HUDEP-2 (cell line): ENCODE data around the gene GOLT1B.

Experiments
- DNase-seq, 76 experiments: peaks; one replicate each; lab custom pipeline; 2025; ENCODE audit not compliant: unreplicated experiment in 76 of 76; lab: John Stamatoyannopoulos, UW

The GOLT1B gene

DNA sequence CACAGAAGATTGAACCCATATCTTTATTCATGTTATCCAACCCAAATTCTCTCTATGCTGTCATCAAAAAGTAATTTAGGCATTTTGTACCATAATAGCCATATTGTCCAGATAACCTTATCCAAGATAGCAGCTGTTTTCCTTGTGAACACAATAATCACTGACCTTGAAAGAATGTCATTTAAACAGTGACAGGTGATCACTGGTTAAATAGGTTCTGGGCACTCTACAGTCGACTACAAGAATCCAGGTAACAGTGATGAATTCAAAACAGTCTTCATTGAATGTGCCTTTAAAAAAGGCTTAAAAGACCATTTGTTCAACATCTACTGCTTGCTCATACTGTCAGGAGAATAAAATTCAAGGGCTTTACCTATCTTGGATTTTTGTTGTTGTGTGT lies 20.0 kb downstream of the GOLT1B start:
- DNase-seq, result no peak

DNA sequence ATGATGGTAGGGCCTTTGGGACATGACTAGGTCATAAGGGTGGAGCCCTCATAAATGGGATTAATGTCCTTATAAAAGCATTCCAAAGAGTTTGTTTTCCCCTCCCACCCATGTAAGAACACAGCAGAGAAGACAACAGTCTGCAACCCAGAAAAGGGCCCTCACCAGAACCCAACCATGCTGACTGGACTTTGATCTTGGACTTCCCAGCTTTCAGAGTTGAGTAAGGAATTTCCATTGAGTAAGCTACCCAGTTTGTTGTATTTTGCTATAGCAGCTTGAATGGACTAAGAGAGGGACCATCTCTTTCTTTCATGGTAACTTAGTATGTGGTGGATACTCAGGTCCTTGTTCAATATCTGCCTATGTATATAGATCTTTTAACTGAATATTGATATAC lies 21.6 kb downstream of the GOLT1B start:
- no peak for DNase-seq

DNA sequence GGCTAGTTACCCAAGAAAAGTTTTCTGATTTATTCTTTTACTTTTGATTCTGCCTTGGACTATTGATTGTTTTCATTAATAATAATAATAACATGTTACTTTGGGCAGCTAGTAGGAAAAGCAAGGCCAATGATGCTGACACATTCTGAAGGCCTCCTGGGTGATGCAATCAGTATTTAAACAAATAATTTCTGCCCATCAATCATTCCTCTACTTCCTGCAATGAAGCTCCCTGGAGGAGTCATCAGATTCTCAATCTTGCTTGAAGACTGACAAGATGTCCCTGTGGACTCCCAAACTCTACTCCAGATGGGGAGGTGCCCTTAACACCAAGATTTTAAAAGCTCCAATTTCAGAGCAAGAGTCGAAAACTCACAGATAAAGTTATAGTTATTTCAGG lies 24.5 kb downstream of the GOLT1B start, which contains the start of gene SPX:
SPX (plus strand) TSS at position 244 of the 400 bp plus-strand sequence. CDS start 177 bp downstream, outside the sequence.
- no peak for DNase-seq

DNA sequence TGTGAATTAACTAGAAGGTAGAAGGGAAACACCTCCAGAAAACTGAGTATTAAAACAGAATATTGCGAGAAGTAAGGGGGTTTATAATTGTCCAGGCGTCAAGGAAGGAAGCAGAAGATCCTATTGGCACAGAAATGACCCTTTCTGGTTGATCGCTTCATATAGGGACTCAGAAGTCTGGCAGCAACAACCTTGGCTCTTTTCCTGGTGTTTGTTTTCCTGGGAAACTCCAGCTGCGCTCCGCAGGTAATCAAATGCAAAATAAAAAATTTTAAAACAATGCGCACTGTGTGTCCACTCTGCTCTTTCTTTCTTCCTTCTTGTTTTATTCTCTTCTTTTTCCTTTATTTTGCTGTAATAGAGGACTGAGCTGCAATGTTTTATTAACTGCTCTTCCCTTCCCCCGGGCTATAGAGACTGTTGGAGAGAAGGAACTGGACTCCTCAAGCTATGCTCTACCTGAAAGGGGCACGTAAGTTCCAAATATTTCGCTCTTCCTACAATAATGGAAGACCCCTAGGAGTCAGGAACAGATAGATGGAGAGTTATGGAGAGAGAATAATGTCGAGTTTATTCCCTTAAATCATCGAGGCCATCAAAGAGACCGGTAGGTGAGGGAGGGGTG lies 25.2 kb downstream of the GOLT1B start:
- no peak for DNase-seq

DNA sequence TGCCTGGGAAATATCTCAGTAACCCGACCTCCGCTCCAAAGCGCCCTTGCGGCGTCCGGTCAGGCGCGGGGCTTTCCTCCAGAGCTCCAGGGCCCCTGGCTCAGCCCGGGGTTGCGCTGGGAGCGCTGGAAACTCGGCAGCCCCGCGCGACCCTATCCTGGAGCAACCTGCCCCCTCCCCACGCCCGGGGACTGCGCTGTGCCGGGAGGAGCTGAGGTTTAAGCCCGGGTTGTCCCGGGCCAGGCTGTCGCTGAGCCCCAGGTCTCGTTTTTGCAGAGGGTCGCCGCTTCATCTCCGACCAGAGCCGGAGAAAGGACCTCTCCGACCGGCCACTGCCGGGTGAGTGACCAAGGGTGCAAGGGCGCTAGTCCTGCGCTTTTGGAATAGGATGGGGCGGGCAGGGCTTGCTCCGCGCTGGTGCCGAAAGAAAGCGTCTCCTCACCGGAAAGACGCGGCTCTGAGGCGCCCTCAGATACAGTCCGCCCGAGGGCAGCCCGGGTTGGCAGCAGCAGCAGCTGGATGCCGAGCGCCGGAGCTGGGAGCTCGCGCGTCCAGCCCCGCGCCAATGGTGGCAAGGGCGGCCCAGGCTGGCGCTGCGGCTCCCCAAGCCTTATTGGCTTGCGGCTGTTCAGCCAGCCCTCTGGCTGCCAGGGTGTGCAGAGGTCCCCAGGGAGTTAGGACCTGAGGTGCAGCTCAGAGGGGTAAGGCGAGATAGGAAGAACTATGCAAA lies 26.0 kb downstream of the GOLT1B start:
- DNase-seq, result peak in 21 of 76 experiments; percentile 2 to 41 (median 14)

DNA sequence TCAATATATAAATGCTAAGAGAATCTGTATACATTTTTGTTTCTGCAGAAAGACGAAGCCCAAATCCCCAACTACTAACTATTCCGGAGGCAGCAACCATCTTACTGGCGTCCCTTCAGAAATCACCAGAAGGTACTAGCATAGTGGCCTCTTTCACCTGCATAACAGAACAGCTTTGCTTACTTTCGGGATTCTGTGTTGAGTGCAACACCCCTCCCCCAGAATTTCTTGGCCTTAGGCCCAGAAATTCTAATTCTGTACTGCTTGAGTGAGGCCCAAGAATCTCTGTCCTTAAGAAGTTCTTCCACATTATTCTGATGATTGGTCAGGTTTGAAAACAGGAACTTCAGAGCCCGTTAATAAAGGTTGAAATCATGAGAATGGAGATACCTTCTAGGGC lies 27.4 kb downstream of the GOLT1B start:
- no peak for DNase-seq

DNA sequence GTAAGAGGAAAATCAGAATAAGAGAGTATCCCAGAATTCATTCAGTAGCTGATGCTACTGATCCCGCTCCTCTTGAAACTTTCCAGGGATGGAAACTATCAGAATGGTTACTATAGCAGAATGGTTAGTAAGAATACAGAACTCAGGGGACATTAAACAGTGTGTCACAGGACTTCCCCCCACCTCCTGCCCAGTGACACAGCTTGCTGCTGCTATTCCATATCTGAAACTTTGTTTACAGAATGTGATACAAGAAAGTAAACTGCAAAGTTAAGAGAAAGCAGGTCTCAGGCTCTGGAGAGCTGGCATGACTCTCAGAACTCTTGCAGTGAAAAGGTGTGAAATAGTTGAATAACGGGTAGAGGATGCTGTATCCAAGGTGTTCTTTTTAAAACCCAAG lies 27.9 kb downstream of the GOLT1B start:
- DNase-seq, result no peak

DNA sequence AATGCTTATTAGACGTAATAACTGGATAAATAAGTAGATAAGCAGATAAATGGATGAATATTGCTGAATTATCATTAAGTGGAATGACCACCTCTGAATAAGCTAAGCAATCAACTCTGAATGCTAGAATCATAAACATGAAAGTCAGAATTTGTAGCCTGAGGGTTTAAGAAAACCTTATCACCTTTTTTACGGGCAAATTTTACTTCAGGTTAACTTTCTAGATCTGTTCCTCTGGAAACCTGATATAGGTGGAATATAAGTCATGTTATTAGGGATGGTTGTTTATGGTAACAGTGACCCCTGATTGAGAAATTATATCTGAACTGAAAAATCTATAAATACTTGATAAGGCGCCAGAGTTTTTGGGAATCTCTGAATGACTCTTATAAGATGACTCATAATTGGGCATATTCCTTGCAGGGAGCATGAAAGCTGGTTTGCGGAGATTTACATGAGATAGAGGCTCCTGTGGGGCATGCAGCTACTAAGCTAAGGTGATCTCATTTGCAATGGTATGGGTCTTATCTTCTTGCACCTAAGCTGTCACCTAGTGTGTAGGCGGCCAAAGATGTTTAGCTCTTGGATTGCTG lies 36.6 kb downstream of the GOLT1B start:
- DNase-seq, result no peak

DNA sequence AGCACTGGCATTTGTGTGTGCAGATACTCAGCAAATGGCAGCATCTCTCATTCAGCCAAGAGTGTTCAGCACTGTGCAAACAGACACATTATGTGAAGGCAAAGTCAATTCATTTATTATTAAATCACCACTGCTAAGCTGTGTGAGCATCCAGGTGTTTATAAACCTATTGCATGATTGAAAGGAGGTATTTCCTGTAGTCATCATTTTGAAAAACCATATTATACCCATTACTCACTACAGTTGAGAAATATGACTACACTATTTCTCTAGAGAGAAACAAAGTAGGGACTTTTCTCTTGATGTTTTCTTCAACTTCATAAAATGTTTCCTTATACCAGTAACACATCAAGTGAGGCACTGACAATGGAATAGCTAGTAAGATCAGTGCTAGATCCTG lies 38.2 kb downstream of the GOLT1B start:
- DNase-seq, result no peak

DNA sequence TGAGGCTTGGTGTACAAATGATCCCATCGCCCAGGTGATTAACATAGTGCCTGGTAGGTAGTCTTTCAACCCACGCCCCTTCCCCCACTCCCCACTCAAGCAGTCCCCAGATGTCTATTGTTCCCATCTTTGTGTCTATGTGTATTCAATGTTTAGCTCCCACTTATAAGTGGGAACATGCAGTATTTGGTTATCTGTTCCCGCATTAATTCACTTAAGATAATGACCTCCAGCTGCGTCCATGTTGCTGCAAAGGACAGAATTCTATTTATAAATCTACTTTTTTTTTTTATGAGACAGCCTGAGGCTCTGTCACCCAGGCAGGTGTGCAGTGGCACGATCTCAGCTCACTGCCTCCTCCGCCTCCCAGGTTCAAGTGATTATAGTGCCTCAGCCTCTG lies 40.2 kb downstream of the GOLT1B start:
- DNase-seq, result no peak

DNA sequence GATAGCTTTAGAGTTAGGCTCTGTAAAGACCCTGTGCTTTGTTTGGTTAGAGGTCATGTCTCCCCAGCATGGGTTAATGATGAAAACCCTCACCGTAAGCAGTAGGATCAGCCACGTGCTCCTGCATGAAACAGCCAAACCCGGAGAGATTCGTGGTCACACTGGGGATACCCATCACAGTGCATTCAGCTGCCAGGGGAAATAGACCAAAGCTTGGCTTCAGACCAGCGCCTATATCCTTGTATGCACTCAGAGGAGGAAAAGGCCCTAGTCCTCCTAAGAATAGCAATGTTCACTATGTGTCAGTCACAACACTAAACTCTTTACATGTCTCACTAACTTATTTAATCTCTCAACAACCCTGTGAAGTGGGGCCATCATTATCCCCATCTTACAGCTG lies 40.8 kb downstream of the GOLT1B start:
- no peak for DNase-seq

DNA sequence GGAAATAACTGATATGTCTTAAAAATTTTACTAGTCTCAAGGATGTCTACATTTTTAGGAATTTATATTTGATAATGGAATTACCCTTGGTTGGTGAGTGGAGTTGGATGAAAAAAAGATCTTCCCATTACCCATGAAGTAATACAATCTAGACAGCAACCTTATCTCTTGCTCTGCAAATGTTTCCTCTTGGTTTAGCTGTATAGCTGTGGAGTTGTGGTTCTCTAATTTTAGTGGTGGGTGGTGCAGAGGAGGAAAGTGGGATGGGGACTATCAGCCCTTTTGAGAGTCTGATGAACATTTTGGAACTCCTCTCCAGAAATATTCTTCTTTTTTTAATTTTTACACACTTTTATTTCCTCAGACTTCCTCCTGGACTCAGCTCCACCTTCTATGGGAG lies 41.6 kb downstream of the GOLT1B start:
- DNase-seq, result no peak

DNA sequence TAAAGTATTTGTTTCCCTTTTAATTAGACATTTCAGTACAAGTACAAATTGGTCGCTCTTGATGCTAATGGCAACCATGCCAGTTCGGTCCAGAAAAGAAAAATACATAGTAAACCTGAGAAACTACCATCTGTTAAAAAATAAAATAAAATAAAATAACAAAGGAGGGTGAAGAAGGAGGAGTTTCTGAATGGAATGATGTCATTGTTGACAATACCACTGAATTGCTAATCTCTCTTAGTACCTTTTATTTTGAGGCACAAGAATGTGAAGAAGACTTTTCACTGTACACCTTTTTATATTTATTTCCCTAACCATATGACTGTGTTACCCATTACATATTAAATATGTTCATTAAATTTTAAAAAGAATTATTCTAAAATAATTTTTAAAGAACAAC lies 44.0 kb downstream of the GOLT1B start:
- DNase-seq, result no peak

DNA sequence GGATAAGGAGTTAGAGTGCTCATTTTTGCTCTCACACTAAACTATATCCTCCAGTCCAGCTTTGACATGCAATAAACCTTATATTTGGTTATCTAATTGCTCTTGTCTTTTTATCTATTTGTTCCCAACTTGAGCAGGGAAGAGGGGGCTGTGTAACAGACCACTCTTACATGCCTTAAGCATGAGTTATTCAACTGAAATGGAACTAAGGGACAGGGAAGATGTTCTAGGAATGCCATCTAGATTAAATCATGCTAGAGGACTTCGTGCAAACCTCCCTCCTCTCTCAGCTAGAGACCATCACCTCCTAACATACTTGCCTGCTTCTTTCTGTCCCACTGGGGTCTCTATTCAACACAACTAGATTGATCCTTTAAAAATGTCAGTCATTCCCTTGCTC lies 45.1 kb downstream of the GOLT1B start:
- DNase-seq, result no peak

DNA sequence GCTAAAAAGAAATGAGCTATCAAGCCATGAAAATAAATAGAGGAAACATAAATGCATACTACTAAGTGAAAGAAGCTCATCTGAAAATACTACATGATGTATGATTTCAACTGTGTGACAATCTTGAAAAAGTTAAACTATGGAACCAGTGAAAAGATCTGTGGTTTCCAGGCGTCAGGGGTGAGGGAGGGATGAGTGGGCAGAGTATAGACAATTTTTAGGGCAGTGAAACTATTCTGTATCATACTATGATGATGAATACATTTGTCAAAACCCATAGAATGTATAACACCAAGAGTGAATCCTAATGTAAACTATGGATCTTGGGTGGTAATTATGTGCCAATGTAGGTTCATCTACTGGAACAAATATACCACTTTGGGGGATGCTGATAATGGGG lies 45.8 kb downstream of the GOLT1B start:
- DNase-seq, result no peak

DNA sequence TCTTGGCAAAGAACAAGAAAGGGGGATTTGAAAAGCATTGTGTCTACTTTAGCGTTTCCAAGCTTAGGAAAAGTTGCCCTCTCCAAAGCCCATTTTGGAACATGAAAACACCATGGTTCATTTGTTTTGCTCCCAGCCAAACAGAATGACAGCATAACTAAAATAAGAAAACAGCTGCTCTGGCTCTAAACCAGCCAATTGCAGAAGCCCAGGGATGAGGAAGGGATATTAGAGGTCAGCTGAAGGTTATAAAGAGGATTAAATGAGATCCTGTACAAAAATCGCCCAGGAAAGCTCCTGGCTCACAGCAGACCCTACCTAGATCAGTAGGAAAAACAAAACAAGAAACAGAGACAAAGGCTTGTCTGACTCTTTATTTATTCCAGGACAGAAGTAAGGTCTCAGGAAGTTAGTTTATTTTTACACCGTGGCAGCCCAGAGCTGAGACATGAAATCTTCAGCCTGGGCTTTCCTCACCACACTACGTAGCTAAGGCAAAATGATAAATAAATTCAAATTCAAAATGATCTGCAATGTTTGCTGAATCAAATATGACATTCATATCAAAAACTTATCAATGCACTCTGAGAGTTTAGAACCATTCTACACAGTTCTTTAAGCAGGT lies 50.4 kb downstream of the GOLT1B start:
- no peak for DNase-seq

DNA sequence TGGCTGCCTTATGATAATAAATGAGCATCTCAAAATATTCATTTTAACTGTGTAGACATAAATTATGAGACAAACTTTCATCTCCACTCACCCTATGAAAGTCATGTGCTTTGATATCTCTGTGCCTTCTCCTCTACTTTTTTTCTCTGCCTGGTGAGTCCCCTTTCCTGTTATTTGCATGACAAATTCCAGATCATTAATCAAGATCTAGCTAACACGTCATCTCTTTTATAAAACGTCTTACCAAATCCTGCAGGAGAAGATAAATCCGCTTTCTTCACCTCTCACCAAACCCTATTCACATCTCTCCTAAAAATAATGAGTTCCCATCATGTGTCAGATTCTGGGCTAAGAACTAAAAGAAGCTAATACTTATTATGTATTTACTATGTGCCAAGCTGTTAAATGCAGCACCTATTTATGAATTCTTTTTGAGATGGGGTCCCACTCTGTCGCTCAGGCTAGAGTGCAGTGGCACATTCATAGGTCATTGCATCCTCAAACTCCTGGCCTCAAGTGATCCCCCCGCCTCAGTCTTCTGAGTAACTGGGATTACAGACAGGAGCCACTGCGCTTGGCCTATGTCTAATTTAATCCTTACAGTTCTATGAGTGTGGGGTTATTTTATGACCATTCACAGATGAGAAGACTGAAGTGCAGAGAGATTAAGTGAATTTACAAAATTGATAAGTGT lies 51.2 kb downstream of the GOLT1B start:
- DNase-seq, result no peak

DNA sequence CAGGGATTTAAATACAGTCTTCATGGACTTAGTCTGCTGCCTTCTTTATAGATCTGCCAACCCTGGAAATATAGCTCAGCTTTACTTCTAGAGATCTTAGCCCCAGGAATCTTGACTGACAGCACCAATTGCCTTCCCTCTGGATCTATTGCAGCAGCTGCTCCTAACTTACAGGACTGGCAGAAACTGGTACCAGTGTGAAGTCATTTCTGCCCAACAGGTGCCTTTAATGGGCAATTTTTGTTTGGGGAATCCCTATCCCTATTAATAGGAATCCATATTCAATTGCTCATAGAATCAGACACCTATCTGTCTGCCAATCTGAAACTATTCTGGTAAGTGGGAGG lies 51.7 kb downstream of the GOLT1B start:
- no peak for DNase-seq

DNA sequence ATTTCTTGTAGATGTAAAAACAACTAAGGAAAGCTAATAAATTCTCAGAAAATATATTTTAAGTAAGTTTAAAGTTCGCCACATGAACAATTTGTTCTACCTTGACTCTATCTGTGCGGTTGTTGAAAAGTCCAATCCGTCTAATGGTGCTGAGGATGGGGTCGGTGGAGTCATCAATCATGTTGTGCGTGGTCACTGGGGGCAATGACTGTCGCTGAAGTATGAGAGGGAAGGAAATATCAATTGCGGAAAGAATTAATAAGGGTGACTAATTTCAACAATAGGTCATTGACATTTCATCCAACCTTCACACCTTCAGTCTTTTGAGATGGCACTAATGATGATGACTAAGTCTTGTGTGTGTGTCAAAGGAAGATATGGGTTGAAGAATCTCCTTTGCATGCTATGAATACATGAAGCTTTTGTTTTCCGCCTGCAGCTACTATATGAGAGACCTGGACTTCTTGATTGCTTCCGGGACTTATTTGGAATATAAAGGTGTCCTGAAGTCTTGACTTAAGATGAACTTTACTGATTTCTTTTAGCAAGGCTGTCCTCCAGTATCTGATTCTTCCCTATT lies 56.6 kb downstream of the GOLT1B start:
- no peak for DNase-seq

DNA sequence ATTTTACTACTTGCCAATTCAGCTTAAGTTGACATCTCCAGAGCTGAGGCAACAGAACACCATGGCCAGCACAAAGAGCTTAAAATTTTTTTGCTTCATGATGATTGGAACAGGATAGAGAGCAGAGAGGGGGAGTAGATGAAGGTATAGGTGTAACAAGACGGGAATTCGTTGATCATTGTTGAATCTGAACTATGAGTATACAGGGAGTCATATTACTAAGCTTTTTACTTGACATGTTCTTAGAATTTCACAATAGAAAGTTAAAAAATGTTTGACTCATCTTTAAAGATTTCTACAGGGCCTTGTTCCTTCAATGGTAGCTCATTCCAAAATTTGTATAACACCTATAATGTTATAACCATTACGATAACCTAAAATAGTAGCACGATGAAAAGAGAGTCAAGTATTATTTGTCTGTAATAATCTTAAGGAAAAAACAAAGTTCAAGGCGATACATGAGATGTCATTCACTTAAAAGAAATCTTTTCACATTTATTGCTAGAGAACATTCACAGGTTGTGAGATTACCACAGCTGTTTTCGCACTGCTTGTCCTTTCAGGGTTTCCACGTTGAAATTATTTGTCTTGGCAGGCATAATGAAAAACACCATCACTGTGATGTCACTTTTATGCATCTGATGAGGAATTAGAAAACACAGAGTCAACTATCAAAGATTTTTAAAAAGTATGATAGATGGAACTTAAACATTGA lies 58.4 kb downstream of the GOLT1B start:
- no peak for DNase-seq
